HEK293T (cell line): ENCODE data around the gene NAA10.

Source experiments
- FOXK2 ChIP-seq: fragments of 450-650 bp; IDR thresholded peaks from 2 replicates; pipeline ENCODE4 v1.6.1; 2016; ENCODE audit warnings: mild to moderate bottlenecking
- FOXM1 ChIP-seq: fragments of 450-650 bp; IDR thresholded peaks from 2 replicates; pipeline ENCODE4 v1.6.1; 2017; ENCODE audit warnings: mild to moderate bottlenecking, borderline replicate concordance

GRCh38 chrX:153974726-153975286 lies 40.0 kb upstream of the NAA10 start:
- TF ChIP-seq FOXM1: no peak
- no peak for TF ChIP-seq FOXK2
